ENCODE measurements around the gene PREP.
"Not testable (repeated sequence)": the region's sequence is repeated elsewhere in the genome, so short reads cannot be mapped to it uniquely, and the experiment has no call there.

The PREP gene

DNA sequence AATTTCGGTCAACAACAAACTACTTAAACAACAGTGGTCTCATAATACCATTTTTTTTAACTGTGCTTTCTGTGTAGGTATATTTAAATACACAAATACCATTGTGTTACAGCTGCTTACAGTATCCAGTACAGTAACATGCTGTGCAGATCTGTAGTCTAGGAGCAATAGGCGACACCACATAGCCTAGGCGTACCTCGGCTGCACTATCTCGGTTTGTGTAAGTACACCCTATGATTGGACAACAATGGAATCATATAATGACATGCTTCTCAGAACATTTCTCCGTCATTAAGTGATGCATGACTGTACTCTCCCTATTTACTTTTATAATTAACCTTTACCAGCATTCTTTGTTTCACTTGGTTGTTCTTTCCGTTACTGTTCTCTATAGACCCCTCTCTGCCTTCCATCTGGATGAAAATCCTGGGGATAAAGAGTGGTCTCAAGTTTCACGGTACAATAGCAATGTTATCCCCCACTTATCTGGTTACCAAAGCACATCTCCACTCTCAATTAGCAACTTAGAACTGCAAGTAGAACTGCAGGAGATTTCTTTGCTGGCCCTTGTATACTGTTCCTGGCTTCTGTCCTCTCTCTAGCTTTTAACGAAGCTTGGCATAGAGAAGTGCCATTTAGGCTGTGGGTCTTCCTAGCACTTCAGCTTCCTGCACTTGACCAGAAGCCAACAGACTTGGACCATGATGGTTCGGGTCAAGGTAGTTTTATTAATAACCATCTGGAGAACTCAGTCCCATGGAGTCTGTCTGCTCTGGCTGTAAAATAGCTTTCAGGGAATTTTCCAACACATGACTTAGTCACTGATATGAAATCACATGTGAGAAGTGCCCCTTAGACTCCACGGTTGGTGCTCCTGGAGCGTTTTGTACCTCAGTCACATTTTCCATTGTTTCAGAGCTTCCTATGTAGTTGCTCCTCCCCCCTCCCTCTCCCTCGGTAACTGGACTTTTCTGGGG lies 142.7 kb downstream of the PREP start:
- DNase-seq, result no peak

DNA sequence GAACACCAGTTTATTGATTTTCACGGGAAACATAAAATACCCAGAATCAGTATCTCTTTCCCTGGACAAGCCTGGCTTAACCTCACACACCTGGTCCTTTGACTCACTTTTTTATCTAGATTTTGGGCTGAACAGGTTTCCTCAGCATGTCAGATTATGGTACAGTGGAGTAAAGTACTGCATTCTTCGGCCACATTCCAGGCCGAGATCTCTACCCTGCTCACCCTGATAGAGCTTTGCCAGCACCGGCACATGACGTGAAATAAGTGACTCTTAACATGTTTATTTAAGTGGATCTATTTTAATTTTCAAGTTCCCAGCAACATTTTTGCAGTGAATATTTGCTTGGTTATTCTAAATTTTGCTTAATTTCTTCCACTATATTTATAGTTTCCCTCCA lies 144.1 kb downstream of the PREP start:
- no peak for DNase-seq

- DNase-seq, result no peak
Measured at GRCh38 chr6:105257340-105257739, 145.5 kb downstream of the PREP start.

- no peak for DNase-seq
Measured at GRCh38 chr6:105256619-105257018, 146.3 kb downstream of the PREP start.

GRCh38 chr6:105253787-105254186 lies 149.1 kb downstream of the PREP start:
- DNase-seq, result no peak

DNA sequence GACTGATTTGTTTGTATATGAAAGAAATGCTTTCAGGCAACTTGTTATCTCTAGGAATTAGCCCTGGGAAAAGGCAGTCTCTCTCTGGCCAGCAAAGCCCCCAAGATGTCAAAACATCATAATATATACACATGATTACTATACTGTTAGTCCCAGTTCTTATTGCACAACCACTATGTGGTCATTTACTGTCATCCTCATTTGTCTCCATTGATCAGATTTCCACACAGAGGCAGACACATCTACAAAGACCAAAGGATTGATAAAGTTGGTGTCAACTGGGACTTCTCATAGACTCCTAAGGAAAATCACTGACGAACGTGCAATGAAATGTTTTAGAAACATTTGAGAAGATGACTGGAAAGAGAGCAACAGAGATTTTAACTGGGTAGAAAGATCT lies 151.2 kb downstream of the PREP start:
- no peak for DNase-seq

- DNase-seq, result no peak
Measured at GRCh38 chr6:105250533-105250932, 152.3 kb downstream of the PREP start.

DNA sequence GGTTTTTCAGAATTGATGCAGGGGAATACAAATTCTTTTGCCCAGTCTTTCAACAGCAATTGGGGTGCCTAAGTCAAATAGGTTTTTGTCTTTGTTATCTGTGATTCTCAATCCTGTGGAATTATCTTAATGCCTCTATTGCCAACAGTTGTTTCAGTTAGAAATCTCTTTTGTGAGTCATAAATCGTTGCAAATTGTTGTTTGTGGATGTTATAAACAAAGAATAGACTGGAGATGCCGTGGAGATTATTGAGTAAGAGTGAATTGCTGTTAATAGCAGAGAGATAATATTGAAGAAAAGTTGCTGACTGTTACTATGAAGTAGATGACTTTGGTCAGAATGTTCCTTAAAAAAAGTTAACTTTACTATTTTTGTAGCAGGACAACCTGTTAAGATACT lies 159.4 kb downstream of the PREP start:
- no peak for DNase-seq

DNA sequence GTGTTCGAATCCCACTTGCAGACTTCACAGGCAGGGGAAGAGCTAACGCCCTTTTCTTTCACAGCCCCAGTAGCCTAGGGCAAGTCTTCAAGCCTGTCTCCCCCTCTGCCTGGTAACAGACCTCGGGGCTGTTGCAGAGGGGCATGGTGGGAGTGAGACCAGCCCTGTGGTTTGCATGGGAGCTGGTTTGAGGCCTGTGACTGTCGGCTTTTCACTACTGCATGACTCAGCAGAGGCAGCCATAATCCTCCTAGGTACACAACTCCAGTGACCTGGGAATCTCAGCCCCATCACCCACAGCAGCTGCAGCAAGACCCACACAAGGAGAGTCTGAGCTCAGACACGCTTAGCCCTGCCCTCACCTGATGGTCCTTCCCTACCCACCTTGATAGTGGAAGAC lies 167.7 kb downstream of the PREP start:
- DNase-seq, result no peak

GRCh38 chr6:105231771-105232170 lies 171.1 kb downstream of the PREP start:
- DNase-seq, result not testable (repeated sequence)

Data from amniotic stem cell (primary cell).